CD4-positive, alpha-beta T cell treated with Interleukin-12 subunit alpha and Interleukin-12 subunit beta, for 1 hour (primary cell): ENCODE data around the gene TRPC4AP.
"Not testable (repeated sequence)": the region's sequence is repeated elsewhere in the genome, so short reads cannot be mapped to it uniquely, and the experiment has no call there.

Experiments used
- DNase-seq: peaks from one replicate; pipeline ENCODE4 v3.0.0-alpha.2; 2020

TRPC4AP gene, protein sequence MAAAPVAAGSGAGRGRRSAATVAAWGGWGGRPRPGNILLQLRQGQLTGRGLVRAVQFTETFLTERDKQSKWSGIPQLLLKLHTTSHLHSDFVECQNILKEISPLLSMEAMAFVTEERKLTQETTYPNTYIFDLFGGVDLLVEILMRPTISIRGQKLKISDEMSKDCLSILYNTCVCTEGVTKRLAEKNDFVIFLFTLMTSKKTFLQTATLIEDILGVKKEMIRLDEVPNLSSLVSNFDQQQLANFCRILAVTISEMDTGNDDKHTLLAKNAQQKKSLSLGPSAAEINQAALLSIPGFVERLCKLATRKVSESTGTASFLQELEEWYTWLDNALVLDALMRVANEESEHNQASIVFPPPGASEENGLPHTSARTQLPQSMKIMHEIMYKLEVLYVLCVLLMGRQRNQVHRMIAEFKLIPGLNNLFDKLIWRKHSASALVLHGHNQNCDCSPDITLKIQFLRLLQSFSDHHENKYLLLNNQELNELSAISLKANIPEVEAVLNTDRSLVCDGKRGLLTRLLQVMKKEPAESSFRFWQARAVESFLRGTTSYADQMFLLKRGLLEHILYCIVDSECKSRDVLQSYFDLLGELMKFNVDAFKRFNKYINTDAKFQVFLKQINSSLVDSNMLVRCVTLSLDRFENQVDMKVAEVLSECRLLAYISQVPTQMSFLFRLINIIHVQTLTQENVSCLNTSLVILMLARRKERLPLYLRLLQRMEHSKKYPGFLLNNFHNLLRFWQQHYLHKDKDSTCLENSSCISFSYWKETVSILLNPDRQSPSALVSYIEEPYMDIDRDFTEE

DNA sequence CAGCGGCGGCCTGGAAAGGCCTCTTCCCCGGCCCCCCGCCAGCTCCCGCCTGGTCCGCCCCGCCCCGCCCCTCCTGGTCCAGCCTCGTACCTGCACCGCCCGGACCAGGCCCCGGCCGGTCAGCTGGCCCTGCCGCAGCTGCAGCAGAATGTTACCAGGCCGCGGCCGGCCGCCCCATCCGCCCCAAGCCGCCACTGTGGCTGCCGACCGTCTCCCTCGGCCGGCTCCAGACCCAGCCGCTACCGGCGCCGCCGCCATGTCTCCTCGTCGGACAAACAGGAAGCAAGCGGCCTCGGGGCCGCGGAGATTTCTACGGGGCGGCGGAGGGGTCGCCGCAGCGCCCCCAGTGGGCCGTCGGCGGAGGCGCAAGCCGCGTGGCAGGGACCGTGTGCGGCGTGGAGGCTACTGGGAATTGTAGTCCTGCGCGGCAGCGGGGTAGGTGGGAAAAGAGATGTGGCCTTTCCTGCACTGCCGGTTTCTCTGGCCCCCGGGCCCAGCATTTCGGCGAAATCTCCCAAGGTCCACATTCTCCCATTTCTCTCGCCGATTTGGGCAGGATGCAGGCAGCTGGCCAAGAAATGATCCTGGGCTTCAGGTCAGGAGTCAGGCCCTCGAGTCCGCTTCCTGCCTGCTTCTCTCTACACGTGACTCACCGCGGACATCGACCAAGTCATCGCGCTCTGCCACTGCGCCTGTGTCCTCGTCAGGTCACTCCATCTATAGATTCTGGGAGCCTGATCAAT, at the start of gene TRPC4AP:
TRPC4AP (minus strand) TSS at position 284 of the 743 bp plus-strand sequence; CDS start at position 258, 26 bp downstream.
- peak; percentile 91 for DNase-seq

GRCh38 chr20:35135867-35136586, 43.4 kb upstream of the TRPC4AP start:
- DNase-seq: no peak

DNA sequence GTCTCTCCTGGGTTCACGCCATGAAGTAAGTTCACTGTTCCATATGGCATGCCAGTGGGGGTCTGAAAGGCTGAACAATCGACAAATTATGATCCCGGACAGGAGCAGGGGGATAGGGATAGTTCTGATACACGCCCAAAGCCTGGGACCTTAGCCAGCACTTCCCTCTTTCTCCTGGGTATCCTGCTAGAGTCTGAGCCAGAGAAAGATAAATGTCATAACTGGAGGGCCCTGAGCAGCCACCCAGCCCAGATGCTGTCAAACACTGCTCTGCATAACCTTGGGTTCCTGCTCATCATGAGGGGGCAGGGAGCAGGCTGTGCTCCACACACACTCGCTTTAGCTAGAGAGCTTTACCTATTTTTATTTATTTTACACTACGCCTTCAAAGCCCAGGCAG, 42.3 kb upstream of the TRPC4AP start:
- no peak for DNase-seq

DNA sequence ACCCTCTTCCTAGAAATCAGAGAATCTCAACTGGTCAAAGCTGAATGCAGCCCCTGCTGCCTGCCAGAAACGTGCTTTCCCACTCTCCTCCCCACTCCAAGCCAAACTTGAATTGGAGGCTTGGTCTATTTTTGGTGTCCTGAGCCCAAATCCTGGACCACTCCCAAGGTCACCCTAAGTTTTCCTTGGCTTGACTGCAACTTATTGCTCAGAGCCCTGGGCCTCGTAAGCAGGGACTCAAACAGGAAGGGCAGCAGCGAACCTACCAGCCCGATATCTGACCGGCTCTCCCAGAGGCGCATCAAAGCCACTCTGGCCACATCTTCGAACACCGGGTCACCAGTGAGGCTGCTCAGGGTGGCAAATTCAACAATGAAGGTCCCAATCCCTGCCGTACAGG, 41.9 kb upstream of the TRPC4AP start:
- DNase-seq: no peak

DNA sequence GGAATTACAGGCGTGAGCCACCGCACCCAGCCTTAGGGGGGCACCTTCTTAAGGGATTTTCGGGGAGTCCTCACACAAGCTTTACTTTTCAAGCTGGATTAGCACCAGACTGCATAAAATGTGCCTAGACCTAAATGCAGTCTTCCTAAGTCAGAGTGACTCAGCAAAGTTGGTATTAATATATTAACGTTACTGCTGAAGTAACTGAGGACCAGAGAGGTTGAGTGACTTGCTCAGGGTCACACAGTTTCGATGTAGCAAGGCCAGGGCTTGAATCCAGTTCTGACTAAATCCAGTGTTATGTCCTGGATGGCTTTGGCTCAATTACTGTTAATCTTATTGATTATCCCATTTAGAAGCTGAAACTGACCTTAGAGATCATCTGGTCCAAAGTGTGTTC, 41.1 kb upstream of the TRPC4AP start:
- no peak for DNase-seq

DNA sequence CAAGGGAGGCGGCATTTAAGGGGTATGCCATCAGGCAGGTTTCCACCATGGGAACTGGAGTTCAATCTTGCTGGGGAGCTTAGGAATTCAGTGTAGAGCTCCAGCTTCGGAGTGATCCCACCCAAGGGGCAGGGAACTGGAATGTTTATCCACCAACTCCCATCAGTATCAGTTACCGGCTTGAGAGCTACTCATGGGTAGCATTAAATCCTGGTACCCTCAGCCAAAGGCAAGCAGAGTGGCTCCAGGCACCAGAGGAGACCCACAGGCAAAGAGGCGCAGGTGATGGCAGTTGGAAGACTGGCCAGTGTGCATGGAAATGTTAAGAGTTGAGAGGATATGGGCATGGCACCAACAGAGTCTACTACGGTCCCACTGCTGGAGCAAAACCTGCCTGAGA, 40.4 kb upstream of the TRPC4AP start:
- DNase-seq: no peak

GRCh38 chr20:35131934-35132333, 39.3 kb upstream of the TRPC4AP start:
- no peak for DNase-seq

DNA sequence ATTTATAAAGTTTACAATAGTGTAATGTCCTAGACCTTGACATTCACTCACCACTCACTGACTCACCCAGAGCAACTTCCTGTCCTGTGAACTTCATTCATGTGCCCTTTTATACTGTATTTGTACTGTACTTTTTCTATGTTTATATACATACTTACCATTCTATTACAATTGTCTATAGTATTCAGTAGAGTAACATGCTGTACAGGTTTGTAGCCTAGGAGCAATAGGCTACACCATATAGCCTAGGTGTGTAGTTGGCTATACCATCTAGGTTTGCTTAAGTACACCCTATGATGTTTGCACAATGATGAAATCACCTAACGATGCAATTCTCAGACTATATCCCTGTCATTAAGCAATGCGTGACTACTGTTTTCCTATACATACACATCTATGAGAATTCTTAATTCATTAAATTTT, 37.1 kb upstream of the TRPC4AP start:
- no peak for DNase-seq

- DNase-seq: no peak
Observed at GRCh38 chr20:35125753-35126152, 33.1 kb upstream of the TRPC4AP start.

- DNase-seq: no peak
Observed at GRCh38 chr20:35122756-35123405, 30.3 kb upstream of the TRPC4AP start.

GRCh38 chr20:35121186-35121585, 28.6 kb upstream of the TRPC4AP start:
- no peak for DNase-seq

DNA sequence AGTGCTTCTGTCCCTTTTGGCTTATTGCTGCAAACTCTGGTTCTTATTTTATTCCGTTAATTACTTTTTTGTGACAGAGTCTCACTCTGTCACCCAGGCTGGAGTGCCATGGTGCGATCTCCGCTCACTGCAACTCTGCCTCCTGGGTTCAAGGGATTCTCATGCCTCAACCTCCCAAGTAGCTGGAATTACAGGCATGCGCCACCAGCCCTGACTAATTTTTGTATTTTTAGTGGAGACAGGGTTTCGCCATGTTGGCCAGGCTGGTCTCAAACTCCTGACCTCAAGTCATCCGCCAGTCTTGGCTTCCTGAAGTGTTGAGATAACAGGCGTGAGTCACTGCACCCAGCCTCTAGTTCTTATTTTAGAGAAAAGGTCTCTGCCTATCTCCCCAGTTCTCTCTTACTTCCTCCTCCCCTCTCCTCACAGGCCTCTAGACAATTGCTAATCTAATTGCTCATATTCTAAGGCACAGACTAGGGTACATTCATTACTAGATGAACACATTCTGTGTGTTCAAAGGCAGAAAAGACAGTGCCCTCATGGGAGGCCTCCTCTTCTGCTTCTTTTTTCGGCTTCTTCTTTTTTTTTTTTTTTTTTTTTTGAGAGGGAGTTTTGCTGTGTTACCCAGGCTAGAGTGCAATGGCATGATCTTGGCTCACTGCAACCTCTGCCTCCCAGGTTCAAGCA, 27.6 kb upstream of the TRPC4AP start:
- DNase-seq: no peak

- DNase-seq: no peak
Observed at GRCh38 chr20:35117629-35118028, 25.0 kb upstream of the TRPC4AP start.

DNA sequence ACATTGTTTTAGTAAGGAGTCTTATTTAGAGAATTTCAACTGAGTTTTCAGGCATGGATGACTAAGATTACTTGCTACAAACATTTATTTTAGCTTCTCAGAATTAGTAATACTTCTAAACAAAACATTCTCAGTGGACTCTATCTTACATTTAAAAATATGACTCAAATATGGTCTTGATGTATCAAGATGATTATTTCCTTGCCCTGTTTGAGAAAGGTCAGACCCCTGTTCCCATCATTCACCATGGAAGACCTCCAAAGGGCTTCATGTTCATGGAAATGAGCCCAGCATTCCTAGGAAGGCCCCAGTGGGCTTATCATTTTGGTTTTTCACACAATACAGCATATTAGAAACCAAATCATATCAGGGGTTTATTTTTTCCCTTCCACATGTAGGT, 24.6 kb upstream of the TRPC4AP start:
- DNase-seq: no peak

- no peak for DNase-seq
Observed at GRCh38 chr20:35116258-35116657, 23.7 kb upstream of the TRPC4AP start.

DNA sequence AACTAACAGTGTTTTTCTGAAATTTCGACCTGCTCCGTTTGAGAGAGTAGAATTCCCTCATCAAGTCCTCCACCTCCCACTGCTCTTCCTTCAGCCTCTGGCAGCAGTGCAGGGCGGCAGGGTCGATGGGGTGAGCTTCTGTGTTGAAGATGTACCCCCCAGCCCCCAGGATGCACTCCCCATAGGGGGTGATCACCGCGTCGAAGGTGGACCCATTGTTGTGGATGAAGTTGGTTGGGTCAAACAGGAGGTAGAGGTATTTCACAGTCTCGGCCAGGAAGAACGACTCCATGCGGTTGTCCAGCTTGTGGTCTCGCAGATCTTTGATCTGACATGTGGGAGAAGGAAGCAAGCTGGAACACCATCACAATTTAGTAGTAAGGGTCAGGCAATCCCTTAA, 23.0 kb upstream of the TRPC4AP start:
- DNase-seq: no peak

GRCh38 chr20:35112276-35112675, 19.7 kb upstream of the TRPC4AP start:
- not testable (repeated sequence) for DNase-seq

DNA sequence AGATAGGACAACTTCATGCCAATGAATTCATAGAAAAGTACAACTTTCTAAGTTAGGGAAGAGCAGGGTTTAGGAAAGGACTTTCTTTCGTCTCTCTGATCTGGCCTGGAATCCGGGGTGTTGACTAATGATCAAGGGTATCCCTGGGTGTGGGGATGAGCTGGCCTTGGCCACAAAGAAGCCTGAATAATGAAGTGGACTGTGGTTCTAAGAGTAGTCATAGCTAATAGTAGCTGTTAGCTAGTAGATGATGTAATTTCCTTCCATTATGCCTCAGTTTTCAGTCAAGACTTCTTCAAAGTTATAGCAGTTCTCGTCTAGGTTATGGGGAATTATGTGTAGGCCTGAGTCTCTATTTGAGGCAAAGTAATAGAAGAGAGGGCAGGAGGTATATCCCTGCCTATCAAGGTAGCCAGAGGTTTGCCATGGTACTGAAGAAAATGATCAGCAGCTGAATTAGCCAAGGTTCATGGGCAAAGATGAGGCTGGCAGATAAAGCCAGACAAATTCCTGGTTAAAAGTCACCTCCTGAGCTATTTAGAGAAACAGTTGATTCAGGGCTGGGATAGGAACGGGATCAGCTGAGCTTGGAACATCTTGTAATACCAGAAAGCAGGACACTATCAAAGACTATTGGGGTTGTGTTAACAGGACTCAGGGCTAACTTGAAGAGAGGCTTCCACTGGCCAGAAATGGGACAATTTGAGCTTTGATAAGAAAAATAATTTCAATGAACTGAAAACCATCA, 18.7 kb upstream of the TRPC4AP start:
- DNase-seq: no peak

DNA sequence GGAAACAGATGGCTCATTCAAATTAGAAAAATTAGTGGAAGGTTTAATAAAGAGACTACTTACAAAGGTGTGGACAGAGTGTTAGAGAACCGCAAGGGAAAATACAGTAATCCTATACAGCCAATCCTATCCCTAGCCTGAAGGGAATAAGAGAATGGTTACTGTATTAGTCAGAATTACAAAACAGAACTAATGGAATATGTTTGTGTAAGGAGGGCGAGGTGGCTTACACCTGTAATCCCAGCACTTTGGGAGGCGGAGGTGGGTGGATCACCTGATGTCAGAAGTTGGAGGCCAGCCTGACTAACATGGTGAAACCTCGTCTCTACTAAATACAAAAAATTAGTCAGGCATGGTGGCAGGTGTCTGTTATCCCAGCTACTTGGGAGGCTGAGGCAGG, 16.3 kb upstream of the TRPC4AP start:
- no peak for DNase-seq

GRCh38 chr20:35106827-35107380, 14.3 kb upstream of the TRPC4AP start:
- no peak for DNase-seq
